Gastrocnemius medialis (tissue), 4 donors: ENCODE data around the gene RCAN2. TPM values are rescaled to one million over a fixed set of nuclear protein-coding genes. Genes with fewer than 3 reads are reported as not detected.

Source experiments
- ATAC-seq, 2 donors: fragments of 150-250 bp; one replicate each; pipeline ENCODE4 v1.9.1; 2016
- DNase-seq, 2 donors: peaks; one replicate each; pipeline ENCODE4 v3.0.0-alpha.2; 2019
- H3K27ac ChIP-seq, 4 donors: fragments of 200-600 bp; sonication (generic); 1 replicate in 1 of 4; 2 replicates in 3 of 4; pipeline ENCODE4 v1.5.1; 2016 to 2018; ENCODE audit warnings: mild to moderate bottlenecking in 2 of 4, moderate library complexity in 1 of 4
- H3K27me3 ChIP-seq, 3 donors: fragments of 200-600 bp; sonication (generic) in 2 of 3; 1 replicate in 1 of 3; 2 replicates in 2 of 3; pipeline versions ENCODE4 v1.5.1 to v1.6.0; 2016 to 2019; ENCODE audit warnings: mild to moderate bottlenecking in 1 of 3, moderate library complexity in 1 of 3
- H3K36me3 ChIP-seq, 2 donors: fragments of 200-600 bp; sonication (generic) in 1 of 2; one replicate each; pipeline ENCODE4 v1.5.1; 2017 to 2018
- H3K4me1 ChIP-seq, 2 donors: fragments of 200-600 bp; sonication (generic) in 1 of 2; one replicate each; pipeline ENCODE4 v1.5.1; 2016 to 2017; ENCODE audit warnings: mild to moderate bottlenecking in 2 of 2
- H3K4me3 ChIP-seq, 4 donors: fragments of 200-600 bp; sonication (generic) in 3 of 4; 1 replicate in 1 of 4; 2 replicates in 3 of 4; pipeline ENCODE4 v1.5.1; 2016 to 2019; ENCODE audit warnings: mild to moderate bottlenecking in 2 of 4
- H3K9me3 ChIP-seq, 3 donors: fragments of 200-600 bp; sonication (generic) in 2 of 3; 1 replicate in 1 of 3; 2 replicates in 2 of 3; pipeline ENCODE4 v1.5.1; 2016 to 2019
- POLR2A ChIP-seq, 2 donors: fragments of 450-650 bp; IDR thresholded peaks; one replicate each; pipeline ENCODE4 v1.6.1; 2017; ENCODE audit warnings: antibody characterized with exemption in 2 of 2, mild to moderate bottlenecking in 2 of 2, moderate library complexity in 2 of 2
- in situ Hi-C, 4 donors: fragments of 200-750 bp; cut with MboI; loops; one replicate each; pipeline versions ENCODE4 v1.15.0 to v1.8.0; 2017; ENCODE audit warnings: low sequenced_read_pairs in 4 of 4
- intact Hi-C: fragments of 100-400 bp; cut with DNase I; formaldehyde crosslinking; loops from one replicate; pipeline ENCODE4 v1.15.1; 2023; ENCODE audit warnings: low total_unique reads
- total RNA-seq, 4 donors: library from RNA; depleted of rRNA; stranded (reverse); fragments of >200 nt; gene quantifications; one replicate each; pipeline versions ENCODE4 v1.1.0 to v1.2.3, GENCODE V29; 2016
- TF ChIP-seq, protein P1 (sequence below), 5 experiments: fragments of 450-650 bp in 3 of 5; fragments of 200-600 bp in 2 of 5; sonication (generic) in 2 of 5; IDR thresholded peaks in 4 of 5; conservative IDR thresholded peaks in 1 of 5; 1 replicate in 4 of 5; 2 replicates in 1 of 5; pipeline ENCODE4 v1.5.1; 2016 to 2019; ENCODE audit warnings: antibody characterized with exemption in 5 of 5, mild to moderate bottlenecking in 3 of 5, moderate library complexity in 3 of 5

The RCAN2 gene
- total RNA-seq, 4 donors from 2014 or later = 26.2 to 88.8 (median 43.2) TPM

DNA sequence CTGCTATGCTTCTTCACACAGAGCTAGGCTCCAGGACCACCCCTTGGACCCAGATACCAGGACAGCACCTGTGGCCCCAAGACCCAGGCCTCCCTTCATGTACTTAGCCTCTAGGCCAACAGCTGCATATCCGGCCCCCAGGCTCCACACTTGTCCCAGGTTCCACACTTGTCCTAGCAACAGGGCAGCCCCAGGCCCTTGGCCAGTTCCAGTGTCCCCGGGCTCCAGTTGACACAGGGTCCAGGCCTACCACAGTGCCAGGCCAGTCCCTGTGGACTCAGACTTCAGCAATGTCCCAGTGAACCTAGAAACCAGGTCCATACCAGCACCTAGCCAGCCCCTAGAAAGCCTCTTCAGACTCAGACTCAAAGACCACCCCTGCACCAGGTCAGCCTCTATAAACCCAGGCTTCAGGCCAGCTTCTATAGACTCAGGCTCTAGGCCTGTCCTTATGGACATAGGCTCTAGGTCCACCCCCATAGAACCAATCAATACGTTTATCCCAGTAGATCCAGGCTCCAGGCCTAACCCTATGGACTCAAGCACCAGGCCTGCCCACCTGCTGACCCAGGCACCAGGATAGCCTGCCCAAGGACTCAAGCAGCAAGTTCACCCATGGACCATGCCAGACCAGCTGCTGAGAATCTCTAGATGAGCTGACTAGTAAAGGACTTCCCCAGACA is 46.3 kb downstream of the RCAN2 start:
- ATAC-seq = no peak
- intact Hi-C loops = no loop called here
- Histone ChIP-seq H3K27me3 (no peaks in the 10 kb centered on the region), H3K36me3 (no peaks in the 10 kb centered on the region), H3K27ac (peak overlapping the region in 2 of 4 donors; percentile 90 to 92), H3K4me3 (no peak overlapping the region), H3K9me3 (peaks cover 0 to 12% (median 0%) of the 10 kb centered on the region in 3 donors), H3K4me1 (peaks cover 37 to 40% of the 10 kb centered on the region in 2 donors)
- no peak for DNase-seq
- TF ChIP-seq POLR2A (IDR thresholded peaks at IDR 0.05) = no peak
- TF ChIP-seq, protein P1, sequence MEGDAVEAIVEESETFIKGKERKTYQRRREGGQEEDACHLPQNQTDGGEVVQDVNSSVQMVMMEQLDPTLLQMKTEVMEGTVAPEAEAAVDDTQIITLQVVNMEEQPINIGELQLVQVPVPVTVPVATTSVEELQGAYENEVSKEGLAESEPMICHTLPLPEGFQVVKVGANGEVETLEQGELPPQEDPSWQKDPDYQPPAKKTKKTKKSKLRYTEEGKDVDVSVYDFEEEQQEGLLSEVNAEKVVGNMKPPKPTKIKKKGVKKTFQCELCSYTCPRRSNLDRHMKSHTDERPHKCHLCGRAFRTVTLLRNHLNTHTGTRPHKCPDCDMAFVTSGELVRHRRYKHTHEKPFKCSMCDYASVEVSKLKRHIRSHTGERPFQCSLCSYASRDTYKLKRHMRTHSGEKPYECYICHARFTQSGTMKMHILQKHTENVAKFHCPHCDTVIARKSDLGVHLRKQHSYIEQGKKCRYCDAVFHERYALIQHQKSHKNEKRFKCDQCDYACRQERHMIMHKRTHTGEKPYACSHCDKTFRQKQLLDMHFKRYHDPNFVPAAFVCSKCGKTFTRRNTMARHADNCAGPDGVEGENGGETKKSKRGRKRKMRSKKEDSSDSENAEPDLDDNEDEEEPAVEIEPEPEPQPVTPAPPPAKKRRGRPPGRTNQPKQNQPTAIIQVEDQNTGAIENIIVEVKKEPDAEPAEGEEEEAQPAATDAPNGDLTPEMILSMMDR (IDR thresholded peaks at IDR 0.05 in 4 of 5, conservative IDR thresholded peaks at IDR 0.05 in 1 of 5) = no peak
- in situ Hi-C loops = no loop called here

DNA sequence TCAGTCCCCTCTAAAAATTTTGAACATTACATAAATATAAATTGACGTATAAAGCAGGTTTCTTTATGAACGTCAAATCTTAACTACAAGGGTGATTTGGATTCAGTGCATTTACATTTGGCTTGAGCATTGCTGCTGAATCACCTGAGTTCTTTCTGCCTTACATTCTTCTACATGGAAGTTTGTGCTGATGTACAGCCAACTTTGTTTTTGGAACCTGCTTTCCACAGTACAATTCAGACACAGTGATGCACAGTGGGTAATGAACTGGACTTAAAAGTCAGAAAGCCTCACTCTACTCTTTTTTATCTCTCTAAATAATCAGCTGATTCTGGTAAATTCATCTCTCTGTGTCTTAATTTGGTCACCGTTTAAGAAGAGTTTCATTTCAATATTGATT is 47.6 kb downstream of the RCAN2 start:
- TF ChIP-seq, protein P1 (IDR thresholded peaks at IDR 0.05 in 4 of 5, conservative IDR thresholded peaks at IDR 0.05 in 1 of 5) = no peak
- TF ChIP-seq POLR2A (IDR thresholded peaks at IDR 0.05) = no peak
- intact Hi-C loops = no loop called here
- Histone ChIP-seq H3K27ac (peak overlapping the region; percentile 59 to 92 (median 87)), H3K27me3 (no peaks in the 10 kb centered on the region), H3K4me1 (peaks cover 50 to 53% of the 10 kb centered on the region in 2 donors), H3K9me3 (peaks cover 0 to 9% (median 0%) of the 10 kb centered on the region in 3 donors), H3K36me3 (no peaks in the 10 kb centered on the region), H3K4me3 (no peak overlapping the region)
- DNase-seq (no peak), ATAC-seq (peak; percentile 57 to 60)
- in situ Hi-C loops = no loop called here

DNA sequence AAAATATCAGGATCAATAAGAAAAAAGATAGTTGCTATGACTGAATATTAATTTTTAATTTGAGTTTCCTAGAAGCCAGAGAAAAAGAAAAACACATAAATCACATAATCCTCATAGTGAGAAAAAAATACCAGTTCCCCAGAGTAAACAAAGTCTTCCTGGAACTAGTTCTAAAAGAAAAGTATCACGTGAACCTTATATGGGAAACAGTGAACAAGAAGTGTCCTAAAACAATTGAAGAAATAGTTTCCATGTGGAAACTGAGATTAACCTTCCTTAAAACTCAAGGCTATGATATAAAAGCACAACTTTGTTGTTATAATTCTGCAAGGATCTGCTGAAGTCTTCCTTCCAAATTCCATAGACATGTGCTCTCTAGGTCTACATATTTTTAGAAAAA is 50.6 kb downstream of the RCAN2 start:
- intact Hi-C loops = no loop called here
- in situ Hi-C loops = no loop called here
- H3K9me3 ChIP-seq = peaks cover 0 to 3% (median 0%) of the 10 kb centered on the region in 3 donors
- no peak for ATAC-seq
- no peaks in the 10 kb centered on the region for H3K27me3 ChIP-seq
- TF ChIP-seq, protein P1 (IDR thresholded peaks at IDR 0.05 in 4 of 5, conservative IDR thresholded peaks at IDR 0.05 in 1 of 5) = no peak
- no peak for TF ChIP-seq POLR2A (IDR thresholded peaks at IDR 0.05)
- H3K4me3 ChIP-seq = no peak overlapping the region
- peaks cover 73 to 74% of the 10 kb centered on the region in 2 donors for H3K4me1 ChIP-seq
- no peak for DNase-seq
- no peaks in the 10 kb centered on the region for H3K36me3 ChIP-seq
- peak overlapping the region; percentile 53 to 92 (median 87) for H3K27ac ChIP-seq

DNA sequence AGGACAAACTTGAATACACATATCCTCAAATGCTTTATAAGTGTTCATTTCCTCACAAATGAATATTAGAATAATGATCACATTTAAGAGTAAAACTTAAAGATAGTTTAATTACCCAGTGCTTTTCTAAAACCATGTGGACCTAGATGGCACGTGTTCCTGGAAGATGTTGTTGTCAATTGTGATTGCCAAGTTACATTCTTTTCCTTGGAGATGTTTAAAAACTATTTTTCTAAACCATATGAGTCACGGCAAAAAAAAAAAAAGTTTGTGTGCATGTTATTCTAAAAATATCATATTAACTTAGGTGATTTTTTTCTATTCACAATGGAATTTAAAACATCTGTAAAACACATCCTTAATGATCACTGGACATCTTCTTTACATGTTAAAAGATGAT is 51.1 kb downstream of the RCAN2 start:
- in situ Hi-C loops (no loop called here), intact Hi-C loops (no loop called here)
- ATAC-seq (no peak), DNase-seq (no peak)
- H3K4me3 ChIP-seq = no peak overlapping the region
- no peaks in the 10 kb centered on the region for H3K9me3 ChIP-seq
- H3K4me1 ChIP-seq = peaks cover 73 to 74% of the 10 kb centered on the region in 2 donors
- no peak for TF ChIP-seq POLR2A (IDR thresholded peaks at IDR 0.05)
- TF ChIP-seq, protein P1 (IDR thresholded peaks at IDR 0.05 in 4 of 5, conservative IDR thresholded peaks at IDR 0.05 in 1 of 5) = no peak
- no peaks in the 10 kb centered on the region for H3K27me3 ChIP-seq
- H3K27ac ChIP-seq = peak overlapping the region in 3 of 4 donors; percentile 84 to 92 (median 90)
- no peaks in the 10 kb centered on the region for H3K36me3 ChIP-seq
